GM19043 (cell line): ENCODE measurements around the gene DLGAP1.

Experiments used
- ATAC-seq: cut with Tn5 transposase; IDR thresholded peaks from one replicate; pipeline ENCODE4 v1.9.1; 2021; ENCODE audit warnings: low read depth; ENCODE audit not compliant: unreplicated experiment

Gene DLGAP1

DNA sequence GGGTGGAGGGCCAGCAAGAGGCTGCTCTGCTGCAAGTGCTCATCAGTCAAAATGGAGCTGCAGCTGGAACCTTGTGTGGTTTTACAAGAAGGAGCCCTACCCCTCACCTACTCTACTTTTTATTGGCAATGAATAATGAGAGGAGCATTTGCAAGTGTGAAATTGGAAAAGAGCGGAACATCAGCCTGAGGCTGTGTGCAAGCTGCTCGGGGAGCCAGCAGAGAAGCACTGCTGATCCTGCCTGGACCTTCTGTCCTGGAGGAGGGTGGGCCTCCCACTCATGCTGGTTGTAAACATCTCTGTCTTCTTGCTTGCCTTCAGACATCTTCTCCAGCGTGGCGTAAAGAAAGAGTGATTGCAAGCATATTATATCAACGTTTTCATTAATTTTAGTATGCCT lies 256.2 kb downstream of the DLGAP1 start:
- ATAC-seq, result no peak

DNA sequence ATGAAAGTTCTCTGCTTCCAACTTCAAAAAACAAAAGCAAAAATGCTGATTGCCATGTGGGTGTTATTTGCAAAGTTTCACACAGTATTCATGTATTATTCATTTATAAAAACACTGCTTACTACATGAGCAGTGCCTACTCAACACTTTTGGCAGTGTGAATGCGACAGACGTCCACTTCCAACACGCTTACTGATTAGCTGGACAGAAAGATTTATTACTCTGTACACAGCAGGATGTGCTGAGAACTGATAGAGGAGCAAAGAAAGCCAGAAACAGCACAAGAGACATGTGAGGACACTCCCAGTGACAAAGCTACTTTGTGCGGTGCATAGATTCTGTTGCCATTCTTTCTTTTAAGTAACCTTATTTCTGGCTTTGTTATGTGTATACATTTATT lies 258.8 kb downstream of the DLGAP1 start:
- ATAC-seq, result no peak

DNA sequence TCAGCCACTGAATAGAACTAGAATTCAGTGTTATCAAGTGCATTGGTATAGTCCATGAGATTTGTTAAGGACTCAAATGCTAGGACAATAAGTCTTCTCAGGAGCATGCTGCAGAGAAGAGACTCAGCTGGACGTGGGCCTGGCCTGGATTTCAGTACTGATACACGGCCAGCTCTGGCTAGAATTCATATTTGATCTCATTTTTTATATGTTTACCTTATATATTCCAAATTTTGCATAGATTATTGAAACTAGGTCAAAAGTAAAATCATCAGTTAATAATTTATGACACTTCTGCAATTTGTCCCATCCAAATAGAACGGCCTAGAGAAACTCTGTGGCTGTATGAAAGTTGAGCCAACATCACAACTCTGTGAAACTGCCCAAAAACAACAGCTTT lies 262.0 kb downstream of the DLGAP1 start:
- no peak for ATAC-seq

DNA sequence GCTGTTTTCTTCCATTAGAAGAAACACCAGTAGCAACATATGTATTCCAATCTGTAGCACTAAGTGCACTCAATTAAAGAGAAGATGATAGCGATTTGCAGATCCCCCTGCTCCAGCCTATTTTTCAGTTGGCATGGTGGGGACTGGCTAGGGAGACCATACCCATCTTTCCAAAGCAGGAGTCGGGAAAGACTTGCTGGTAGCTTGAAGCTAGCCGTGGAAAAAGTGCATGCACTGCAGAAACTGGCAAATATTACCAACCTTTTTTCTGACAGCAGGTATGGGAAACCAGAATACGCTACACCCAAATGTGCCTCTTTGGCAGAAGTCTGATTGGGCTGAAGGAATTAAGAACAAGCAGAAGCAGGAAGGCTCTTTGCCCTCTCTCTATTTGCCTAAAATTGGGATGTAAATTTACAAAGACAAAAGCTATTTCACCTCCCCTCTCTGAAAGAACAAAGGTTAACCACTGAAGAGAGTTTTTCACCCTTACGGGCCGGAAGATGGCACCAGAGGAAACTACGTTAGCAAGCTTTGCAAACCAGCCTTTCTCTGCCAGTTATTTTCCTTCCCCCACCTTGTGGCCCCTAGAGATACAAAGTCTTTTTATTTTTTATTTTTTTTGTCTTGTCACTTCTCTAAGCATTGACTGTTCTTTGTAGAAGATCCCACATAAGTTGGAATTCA lies 273.1 kb downstream of the DLGAP1 start:
- no peak for ATAC-seq

DNA sequence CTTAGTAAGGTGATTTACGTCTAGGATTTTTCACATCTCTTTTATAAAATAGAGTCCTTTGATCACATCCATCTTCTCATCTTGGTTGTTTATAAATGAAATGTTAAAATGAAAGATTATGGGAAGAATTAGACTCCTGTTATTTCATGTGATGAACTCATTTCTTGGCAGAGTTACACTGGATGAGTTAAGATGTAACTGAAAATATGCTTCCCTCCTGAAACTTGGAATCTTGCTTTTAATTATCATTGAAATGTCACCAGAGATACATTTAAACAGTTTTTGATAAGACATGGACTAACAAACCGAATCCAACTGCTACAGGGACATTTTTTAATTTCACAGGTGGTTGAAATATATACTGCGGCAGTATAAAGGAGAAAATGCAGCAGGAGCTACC lies 274.0 kb downstream of the DLGAP1 start:
- no peak for ATAC-seq

GRCh38 chr18:4172196-4173100 lies 282.7 kb downstream of the DLGAP1 start:
- ATAC-seq, result no peak

DNA sequence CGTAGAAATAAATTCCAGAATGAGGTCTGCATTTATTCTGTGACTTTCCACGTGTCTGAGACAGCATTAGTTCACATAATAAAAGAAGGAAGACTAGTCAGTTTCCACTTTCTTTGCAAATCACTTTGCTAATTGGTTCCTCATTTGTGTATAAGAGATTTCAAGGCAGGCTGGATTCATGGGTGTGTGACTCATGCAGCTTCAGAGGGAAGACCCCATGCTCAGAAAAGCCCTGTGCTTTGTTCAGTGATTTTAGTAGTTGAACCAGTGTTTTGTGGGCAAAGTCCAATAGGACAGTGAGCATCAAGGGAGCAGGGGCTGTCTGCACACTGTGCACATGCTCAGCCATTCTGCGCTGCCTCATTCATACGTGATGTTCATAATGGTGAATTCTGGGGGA lies 297.8 kb downstream of the DLGAP1 start:
- ATAC-seq, result no peak

GRCh38 chr18:4146797-4147196 lies 308.3 kb downstream of the DLGAP1 start:
- ATAC-seq, result no peak

GRCh38 chr18:4144201-4144600 lies 310.9 kb downstream of the DLGAP1 start:
- no peak for ATAC-seq

GRCh38 chr18:4143585-4143984 lies 311.5 kb downstream of the DLGAP1 start:
- ATAC-seq, result no peak

DNA sequence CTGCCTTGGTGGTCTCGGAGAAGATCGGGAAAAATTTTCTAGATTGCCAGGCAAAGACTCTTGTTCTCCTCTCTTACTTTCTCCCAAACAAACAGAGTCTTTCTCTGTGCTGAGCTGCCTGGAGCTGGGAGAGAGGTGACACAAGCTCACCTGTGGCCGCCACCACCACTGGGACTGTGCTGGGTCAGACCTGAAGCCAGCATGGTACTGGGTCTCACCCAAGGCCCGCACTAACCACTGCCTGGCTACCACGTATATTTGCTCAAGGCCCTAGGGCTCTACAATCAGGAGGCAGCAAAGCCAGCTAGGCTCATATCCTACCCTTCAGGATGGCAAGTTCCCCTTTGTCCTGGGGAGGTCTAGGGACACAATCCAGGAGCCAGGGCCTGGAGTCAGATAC lies 312.2 kb downstream of the DLGAP1 start:
- no peak for ATAC-seq

- no peak for ATAC-seq
These were observed 320.4 kb downstream of the DLGAP1 start for GRCh38 chr18:4134700-4135099.

- no peak for ATAC-seq
These were observed 324.1 kb downstream of the DLGAP1 start for GRCh38 chr18:4130734-4131719.

GRCh38 chr18:4126939-4127338 lies 328.2 kb downstream of the DLGAP1 start:
- ATAC-seq, result no peak

GRCh38 chr18:4125627-4126230 lies 329.4 kb downstream of the DLGAP1 start:
- no peak for ATAC-seq

- no peak for ATAC-seq
These were observed 329.9 kb downstream of the DLGAP1 start for GRCh38 chr18:4125224-4125623.

GRCh38 chr18:4119813-4120212 lies 335.3 kb downstream of the DLGAP1 start:
- ATAC-seq, result no peak

- no peak for ATAC-seq
These were observed 335.9 kb downstream of the DLGAP1 start for GRCh38 chr18:4119127-4119648.

- ATAC-seq, result no peak
These were observed 347.1 kb downstream of the DLGAP1 start for GRCh38 chr18:4108016-4108415.

GRCh38 chr18:4107049-4107467 lies 348.0 kb downstream of the DLGAP1 start:
- ATAC-seq, result no peak
